RCC 7860 (cell line): ENCODE results near the gene A4GALT.
A peak's percentile ranks its signal among the peaks of the same experiment; 100 is the strongest.

Source experiments
- DNase-seq: peaks from one replicate; pipeline ENCODE4 v3.0.0-alpha.2; 2015; ENCODE audit warnings: low spot score
- FAIRE-seq: peaks from 2 replicates; lab custom pipeline; 2012; peaks lifted over from hg19 to GRCh38; lab: Jason Lieb, UNC

The A4GALT gene

DNA sequence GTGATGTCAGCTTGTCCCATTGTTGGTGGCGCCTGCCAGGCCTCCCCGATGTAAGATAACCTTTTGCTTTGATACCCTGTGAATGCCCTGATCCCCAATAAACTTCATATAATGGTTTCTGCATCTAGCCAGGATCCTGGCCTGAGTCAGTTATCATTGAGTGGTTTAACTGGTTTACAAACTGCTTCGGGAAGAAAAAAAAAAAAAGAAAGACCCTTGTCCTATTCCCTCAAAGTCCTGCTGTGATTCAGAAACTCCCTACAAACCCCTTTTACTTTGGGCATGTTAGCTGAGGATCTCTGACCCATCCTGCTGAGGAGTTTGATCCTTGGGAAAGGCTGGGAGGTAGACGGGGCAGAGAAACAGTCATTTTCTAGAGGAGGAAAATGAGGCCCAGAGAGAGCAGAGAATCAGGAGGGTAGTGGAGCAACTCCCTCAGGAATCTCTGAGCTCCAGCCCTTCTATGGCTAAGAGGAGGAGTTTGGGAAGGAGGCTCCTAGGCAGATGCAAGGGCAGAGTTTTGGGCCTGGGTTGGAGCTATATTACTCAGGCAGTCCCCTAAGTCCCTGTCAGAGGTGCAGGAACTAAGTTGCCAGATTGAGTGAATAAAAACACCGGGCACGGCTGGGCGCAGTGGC, 66.1 kb downstream of the A4GALT start:
- DNase-seq (no peak), FAIRE-seq (no peak)

DNA sequence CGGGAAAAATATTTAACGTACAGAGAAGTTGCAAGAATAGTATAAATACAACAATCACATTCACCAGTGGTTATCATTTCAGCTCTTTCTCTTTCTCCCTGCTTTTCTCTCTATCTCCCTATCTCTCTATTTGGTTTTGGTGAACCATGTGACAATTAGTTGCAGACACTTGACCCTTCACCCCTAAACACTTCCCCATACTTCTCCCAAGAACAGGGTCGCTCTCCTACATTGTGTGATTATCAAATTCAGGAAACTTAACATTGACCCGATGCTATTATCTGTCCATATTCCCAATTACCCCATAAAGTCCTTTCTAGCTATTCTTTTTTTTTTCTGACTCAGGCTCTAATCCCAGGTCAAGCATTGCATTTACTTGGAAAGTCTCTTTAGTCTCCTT, 66.7 kb downstream of the A4GALT start:
- FAIRE-seq (no peak), DNase-seq (no peak)

DNA sequence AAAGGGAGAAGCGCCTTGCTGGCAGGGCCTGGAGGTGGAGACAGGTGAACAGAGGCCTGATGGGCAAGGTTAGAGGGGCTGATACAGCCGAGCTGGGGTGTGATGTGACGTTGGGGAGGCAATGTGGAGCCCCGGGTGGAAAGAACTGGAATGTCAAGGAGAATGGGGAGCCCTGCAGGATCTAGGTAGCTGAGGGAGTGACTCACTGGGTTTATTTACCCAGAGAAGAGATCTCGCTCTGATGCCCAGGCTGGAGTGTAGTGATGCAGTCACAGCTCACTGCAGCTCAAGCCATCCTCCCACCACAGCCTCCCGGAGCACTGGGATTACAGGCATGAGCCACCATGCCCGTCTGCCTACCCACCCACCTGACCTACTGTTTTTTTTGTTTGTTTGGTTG, 69.5 kb downstream of the A4GALT start:
- FAIRE-seq (peak; percentile 48), DNase-seq (peak; percentile 66)

DNA sequence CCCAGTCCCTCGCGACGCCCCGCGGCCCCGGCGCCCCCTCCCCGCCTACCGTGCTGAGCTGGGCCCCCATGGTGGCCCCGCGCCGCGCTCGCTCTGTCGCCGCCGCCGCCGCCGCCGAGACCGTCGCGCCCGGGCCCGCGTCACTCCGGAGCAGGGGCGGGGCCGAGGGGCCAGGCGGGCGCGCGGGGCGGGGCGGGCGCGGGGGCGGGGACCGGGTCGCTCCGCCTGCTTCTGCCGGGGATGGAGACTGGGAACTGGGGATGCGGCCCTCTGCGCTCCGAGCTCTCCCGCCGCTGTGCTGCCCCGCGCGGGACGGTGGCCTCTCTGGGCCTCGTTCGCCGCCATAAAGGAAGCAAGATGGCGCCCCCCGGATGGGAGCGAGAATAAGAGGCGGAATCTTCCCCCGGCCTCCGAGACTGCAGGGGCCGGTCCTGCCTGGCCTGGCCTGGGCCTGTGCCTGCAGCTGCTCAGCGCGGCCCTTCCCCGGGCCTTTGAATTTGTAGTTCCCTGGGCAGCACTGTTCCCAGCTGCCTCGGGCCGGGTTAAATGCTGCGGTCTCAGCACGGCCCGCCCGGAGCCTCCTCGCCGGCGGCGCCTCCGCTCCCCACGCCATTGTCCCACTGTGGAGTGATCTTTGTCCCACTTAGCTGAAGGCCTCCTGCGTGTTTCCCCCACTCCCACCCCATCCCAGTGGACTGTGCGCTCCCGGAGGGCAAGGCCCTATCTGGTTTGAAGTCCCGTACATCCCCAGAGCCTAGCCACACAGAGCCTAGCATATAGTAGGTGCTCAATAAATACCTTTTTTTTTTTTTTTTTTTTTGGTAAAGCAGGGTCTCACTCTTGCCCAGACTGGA, 71.2 kb downstream of the A4GALT start, which contains the start of gene CYB5R3:
TSS of gene CYB5R3 (minus strand) at position 147 of the 854 bp plus-strand sequence. CDS start at position 70, 77 bp downstream.
- FAIRE-seq = no peak
- peak; percentile 61 for DNase-seq

DNA sequence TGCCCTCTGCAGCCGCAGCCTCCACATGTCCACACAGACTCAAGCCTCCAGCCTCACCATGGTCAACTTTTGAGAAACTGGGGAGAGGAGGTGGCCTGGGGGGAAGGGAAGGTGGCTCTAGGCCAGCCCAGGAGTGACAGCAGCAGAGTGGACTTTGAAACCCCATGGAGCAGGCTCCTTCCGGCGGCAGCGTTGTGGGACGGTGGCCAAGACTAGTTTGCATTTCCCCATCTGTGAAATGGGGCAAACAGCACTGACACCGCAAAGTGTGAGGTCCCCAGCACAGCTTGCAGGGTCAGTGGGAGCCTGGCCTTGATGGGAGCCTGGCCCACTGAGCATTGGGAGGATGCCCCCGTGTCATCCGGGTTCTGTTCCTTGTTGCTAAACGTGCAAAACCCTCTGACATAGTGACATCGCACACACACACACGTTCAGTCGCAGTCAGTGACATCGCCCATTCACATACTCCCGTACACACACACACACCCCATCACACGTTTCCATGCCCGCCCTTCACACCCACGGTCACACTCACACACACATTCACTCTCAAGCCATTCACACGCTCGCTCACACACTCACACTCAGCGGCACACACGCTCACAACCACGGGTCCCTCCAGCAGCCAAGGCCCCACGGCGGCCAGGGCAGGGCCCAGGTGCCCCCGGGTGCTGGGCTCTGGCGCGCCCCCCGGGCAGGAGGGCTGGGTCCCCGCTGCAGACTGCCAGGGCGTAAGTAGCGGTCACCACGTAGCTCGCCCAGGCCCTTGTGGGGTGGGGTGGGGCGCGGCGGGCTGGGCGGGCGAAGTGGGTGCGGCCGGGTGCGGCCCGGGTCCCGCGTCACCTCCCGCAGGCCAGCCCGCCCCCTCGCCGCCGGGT, 72.1 kb downstream of the A4GALT start:
- FAIRE-seq (no peak), DNase-seq (peak; percentile 47)

DNA sequence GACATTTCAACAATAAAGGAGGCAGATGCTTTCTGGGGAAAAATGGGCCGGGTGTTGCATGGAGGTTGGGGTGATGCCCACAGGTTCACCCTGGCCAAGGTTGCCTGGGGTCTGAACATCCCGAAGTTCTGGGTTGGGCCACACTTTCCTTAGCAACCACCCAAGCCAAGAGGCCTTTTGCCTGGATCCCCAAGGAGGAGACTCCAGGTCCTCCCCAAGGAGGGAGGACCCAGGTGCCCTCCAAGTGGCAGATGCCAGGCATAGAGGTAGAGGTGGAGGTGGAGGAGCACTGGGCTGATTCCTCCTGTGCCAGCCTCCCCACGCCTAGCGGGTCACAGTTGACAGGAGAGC, 72.7 kb downstream of the A4GALT start:
- FAIRE-seq = no peak
- DNase-seq = no peak

DNA sequence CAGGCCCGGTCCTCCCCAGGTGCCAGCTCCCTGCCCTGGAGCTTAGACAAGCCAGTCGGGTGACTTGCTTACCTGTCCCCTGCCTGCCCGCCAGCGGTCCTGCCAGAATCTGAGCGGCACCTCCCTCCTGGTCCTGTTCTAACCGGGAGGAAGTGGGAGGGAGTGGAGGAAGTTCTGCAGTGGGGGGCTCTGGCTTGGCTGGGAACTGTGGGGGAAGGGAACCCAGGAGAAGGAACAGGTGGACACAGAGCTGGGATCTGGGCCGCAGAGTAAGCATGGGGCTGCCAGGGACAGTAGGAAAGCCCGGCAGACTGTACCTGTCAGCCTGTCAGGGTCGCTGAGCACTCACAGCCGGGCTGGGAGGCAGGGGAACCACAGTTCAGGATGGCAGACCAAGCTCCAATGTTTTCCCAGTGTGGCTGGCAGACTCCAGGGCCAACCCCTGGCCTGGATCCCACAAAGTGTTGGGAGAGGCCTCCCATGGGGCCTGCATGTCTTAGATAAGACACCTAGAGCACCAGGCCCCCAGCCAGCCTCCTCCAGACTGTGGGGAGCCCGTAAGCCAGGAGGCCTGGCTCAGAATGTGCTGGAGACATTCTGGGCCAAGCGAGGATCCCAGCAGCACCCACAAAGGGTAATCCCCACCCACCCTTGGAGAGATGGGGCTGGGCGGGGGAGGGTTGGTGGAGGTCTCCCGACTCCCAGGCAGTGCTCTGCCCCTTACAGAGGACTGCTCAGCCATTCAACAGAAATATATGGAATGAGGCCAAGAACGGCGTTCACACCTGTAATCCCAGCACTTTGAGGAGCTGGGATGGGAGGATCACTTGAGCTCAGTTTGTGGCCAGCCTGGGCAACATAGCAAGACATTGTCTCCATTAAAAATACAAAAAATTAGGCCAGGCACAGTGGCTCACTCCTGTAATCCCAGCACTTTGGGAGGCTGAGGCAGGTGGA, 73.8 kb downstream of the A4GALT start:
- FAIRE-seq (no peak), DNase-seq (no peak)

DNA sequence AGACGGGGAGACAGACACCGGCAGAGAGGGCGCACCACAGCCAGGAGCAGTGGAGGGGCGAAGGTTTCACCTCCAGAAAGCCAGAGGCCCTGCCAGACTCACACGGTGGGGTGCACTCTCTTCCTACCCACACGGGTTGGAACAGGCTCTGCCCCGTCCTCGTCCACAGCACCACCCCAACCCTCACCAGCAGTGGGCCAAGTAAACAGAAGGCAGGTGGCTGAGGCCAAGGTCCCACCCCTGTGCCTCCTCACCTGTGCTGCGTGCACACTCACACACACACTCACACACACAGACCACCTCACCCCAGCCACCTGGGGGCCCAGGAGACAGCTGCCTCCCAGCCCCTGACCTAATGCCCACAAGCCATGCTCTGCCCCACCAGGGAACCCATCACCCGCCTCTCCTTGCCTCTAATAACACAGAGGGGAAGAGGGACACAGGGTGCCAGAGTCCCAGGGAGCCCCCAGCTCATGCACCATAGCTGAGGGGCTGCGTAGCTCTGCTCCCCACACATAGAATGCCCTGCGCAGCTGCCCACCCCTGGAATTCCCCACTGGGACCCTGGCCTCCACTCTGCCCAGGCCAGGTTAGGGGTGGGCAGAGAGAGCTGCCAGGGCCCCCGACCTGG, 74.6 kb downstream of the A4GALT start:
- FAIRE-seq = no peak
- no peak for DNase-seq

DNA sequence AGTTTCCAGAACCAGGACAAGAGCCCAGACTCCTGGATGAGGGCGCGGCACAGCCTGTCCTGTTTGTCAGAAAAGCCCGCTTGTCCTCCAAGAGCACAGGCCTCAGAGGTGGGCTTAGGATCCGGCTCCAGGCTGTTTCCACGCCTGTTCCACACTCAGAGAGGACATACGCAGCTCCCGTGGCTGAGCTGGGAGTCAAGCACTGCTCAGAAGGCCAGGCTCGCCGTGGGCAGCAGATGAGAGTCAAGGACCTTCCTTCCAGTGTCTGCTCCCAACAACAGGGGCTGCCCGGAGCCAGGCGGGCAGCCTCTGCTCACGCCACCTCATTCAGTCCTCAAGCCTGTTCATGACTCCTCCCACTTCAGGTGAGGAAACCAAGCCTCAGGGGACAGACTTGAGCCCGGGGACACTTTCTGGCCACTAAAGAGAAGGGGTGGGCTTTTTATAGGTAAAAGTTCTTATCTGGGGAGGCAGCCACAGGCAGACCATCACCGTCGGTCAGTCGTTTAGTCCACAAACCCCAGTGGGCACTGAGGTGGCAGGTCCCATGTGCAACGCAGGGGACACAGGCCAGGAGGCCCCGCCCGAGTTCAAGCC, 75.2 kb downstream of the A4GALT start:
- no peak for DNase-seq
- no peak for FAIRE-seq

DNA sequence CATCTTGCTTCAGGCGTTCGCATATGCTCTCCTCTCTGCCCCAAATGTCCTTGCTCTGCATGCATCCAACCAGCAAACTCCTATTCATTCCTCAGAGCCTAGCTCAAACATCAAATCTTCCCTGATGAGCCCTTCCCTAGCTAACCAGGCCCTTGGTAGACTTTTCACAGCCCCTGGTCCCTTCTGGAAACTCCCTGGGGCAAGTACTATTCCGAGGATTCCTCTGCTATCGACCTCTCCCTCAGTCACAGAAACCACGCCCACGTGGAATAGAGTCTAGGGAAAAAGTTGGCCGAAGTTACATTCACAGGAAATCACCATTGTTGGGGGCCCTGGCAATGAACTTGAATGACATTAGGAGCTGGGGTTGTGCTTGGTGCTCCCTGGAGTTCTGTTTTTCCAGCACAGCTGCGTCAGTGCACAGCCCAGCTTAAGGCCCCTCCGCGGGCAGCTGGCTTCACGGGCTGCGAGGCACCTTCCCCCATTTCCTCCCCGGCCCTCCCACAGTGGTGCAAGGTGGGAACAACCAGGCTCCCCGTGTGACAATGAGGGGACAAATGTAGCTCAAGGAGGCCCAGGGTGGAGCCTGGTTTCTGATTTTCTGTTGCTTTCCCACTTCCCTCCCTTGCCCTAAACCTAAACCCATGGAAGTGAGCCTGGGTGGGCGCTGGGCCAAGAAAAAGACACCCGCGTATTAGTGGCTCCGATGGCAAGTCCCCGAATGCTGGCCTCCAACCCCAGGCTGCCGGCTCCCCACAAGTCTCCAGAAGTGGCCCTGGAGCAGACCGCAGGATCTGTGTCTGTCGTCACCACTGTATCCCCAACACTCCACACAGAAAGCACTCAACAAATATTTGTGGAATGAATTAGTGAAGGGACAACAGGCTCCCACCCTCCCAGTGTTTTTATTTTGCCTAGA, 76.0 kb downstream of the A4GALT start:
- DNase-seq = no peak
- FAIRE-seq = no peak

DNA sequence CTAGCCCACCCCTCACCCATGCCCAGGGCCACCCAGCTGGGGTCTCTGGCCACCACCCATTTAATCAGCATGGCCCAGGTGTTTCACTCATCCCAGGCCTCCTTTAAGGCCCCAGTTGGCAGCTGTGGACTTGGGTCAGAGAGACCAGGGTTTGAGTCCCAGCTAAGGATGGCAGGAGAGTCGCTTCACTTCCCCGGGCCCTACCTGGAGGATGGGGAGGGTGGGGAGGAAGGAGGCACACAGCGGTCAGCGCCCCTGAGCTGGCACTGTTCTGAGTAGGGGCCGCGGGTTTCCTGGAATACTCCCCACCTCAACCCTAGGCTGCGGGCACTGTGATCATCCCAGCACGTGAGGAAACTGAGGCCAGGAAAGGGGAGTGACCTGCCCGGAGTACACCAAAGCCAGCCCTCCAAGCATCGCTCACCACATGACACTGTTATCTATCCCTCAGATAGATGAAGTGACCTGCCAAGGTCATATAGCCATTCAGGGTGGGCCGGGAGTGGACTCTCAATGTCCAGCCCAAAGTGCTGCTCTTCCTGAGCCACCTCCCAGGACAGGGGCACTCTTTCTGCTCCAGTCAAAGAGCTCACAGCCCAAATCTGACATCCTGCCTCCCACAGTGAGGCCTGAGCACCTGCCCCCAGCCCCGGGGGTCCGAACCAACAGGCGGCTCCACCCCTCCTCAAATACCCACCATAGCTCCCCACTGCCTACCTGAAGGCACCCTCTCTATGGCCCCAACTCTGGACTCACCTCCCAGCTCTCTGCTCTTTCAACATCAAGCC, 76.8 kb downstream of the A4GALT start:
- FAIRE-seq (no peak), DNase-seq (no peak)

DNA sequence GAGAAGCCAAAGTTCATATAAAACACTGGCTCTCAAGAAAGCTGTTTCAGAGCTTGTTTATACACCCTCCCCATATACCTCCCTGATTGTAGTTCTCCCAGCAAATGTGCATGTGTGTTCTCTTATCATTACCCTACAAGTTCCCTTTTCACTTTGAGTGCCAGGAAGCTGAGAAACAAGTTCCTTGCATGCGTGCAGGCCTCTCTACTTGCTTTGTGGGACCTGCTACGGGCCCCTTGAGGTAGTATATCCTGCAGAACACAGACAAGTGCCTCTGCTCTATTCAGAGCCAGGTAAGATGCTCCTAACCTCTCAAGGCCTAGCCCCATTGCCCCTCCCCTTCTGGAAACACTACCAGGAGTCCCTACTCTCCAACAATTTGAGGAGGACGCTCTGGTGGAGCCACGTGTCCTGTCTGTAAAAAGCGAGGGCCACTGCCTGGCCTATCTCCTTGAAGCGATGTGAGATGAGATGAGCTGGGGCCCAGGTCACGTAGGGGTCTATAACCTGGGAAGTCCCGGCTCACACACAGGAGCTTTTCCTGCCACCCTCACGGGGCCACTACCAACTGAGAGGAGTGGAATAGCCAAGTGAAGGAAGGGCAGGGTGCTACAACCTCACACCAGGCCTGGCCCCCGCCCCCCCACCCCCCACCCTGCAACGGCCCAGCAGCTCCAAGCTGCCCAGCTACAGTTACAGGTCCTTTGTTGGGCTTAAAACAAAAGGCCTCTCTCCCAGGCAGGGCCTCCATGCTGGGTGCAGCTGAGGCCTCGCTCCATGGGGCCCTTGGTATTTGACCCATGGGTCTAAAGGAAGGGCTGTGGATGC, 77.7 kb downstream of the A4GALT start:
- FAIRE-seq = no peak
- DNase-seq = no peak
